ENCODE results near the gene PVALEF.

DNA sequence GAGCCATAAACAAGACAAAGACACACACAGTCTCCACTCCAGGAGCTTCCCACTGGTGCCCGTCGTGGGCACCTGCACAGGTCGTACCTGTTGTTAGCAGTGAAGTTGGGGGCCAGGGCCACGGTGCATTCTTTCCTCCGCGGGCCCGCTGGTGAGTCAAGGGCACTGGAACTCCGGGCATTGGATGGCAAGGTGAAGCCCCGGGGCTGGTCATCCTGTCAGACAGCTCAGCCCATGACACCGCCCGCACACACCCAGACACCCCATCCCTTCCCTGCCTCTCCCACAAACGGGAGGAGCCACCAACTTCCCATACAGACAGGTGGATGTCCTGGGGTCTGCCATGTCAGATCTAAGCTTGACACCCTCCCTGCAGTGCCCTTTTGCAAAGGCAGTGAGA, 41.4 kb downstream of the PVALEF start:
- TF ChIP-seq, protein P1, sequence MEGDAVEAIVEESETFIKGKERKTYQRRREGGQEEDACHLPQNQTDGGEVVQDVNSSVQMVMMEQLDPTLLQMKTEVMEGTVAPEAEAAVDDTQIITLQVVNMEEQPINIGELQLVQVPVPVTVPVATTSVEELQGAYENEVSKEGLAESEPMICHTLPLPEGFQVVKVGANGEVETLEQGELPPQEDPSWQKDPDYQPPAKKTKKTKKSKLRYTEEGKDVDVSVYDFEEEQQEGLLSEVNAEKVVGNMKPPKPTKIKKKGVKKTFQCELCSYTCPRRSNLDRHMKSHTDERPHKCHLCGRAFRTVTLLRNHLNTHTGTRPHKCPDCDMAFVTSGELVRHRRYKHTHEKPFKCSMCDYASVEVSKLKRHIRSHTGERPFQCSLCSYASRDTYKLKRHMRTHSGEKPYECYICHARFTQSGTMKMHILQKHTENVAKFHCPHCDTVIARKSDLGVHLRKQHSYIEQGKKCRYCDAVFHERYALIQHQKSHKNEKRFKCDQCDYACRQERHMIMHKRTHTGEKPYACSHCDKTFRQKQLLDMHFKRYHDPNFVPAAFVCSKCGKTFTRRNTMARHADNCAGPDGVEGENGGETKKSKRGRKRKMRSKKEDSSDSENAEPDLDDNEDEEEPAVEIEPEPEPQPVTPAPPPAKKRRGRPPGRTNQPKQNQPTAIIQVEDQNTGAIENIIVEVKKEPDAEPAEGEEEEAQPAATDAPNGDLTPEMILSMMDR (IDR thresholded peaks at IDR 0.05 in 4 of 5, conservative IDR thresholded peaks at IDR 0.05 in 1 of 5), result no peak
- TF ChIP-seq POLR2A (IDR thresholded peaks at IDR 0.05), result no peak
